RWPE1 (cell line): ENCODE data around the gene SULT1C3.

ENCODE experiments used
- CTCF ChIA-PET: fragments of 350-600 bp; sonication (Branson Sonifier 250); formaldehyde crosslinking; extraction: SDS; loops from one replicate; lab custom pipeline; 2021; lab: Yijun Ruan, JAX
- POLR2A ChIA-PET: fragments of 400-600 bp; formaldehyde crosslinking; extraction: SDS; loops from one replicate; lab custom pipeline; 2020; ENCODE audit warnings: antibody characterized with exemption; ENCODE audit not compliant: low non-redundant PET; lab: Yijun Ruan, JAX
- DNase-seq: peaks from one replicate; pipeline ENCODE4 v3.0.0; 2012; ENCODE audit warnings: low spot score
- H3K27ac ChIP-seq: fragments of 450-650 bp; 2 replicates; pipeline ENCODE4 v1.5.1; 2017
- TF ChIP-seq, protein P1 (sequence below): fragments of 450-650 bp; conservative IDR thresholded peaks from 2 replicates; pipeline ENCODE4 v1.5.1; 2017; ENCODE audit warnings: low read depth, mild to moderate bottlenecking

The SULT1C3 gene

DNA sequence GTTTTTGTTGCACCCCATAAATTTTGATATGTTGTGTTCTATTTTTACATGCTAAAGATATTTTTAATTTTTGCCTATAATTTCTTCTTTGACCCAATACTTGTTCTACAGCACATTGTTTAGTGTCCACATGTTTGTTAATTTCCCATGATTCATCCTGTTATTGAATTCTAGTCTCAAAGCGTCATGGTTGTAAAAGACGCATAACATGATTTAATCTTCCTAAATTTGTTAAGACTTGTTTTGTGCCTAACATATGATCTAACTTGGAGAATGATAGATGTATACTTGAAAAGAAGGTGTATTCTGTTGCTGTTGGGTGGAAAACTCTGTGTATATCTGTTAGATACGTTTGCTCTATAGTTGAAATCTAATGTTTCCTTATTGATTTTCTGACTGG, 27.1 kb upstream of the SULT1C3 start:
- POLR2A ChIA-PET, result no interaction called here

DNA sequence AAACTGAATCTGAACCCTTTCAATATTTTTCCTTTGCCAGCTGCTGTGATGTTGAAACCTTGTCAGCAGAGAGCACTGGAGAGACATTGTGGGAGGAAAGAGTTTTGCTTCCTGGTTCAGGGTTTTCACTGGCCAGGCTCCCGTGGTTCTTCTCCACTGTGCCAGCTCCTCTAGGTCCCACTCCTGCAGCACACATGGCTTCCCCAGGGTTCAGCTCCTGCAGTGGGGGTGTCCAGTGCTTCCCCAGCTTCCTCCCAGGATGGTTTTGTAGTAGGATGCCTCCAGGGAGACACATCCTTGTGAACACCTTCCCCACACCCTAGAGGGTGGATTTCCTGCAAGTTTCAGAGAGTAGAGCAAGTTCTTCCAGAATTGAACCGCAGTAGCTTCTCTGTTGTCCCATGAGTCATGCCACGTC, 24.0 kb upstream of the SULT1C3 start:
- CTCF ChIA-PET, result interaction anchor here (0.8 to 1.0 kb wide), 2 partner anchors 19 to 129 kb away, joined by 3 to 5 read pairs; no protein-coding TSS in a partner anchor
- no peak overlapping the region for H3K27ac ChIP-seq
- POLR2A ChIA-PET, result no interaction called here
- DNase-seq, result no peak
- TF ChIP-seq, protein P1, sequence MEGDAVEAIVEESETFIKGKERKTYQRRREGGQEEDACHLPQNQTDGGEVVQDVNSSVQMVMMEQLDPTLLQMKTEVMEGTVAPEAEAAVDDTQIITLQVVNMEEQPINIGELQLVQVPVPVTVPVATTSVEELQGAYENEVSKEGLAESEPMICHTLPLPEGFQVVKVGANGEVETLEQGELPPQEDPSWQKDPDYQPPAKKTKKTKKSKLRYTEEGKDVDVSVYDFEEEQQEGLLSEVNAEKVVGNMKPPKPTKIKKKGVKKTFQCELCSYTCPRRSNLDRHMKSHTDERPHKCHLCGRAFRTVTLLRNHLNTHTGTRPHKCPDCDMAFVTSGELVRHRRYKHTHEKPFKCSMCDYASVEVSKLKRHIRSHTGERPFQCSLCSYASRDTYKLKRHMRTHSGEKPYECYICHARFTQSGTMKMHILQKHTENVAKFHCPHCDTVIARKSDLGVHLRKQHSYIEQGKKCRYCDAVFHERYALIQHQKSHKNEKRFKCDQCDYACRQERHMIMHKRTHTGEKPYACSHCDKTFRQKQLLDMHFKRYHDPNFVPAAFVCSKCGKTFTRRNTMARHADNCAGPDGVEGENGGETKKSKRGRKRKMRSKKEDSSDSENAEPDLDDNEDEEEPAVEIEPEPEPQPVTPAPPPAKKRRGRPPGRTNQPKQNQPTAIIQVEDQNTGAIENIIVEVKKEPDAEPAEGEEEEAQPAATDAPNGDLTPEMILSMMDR, result peak; percentile 26

More for the DNA sequence above, 27.1 kb upstream of the SULT1C3 start:
- no peak overlapping the region for H3K27ac ChIP-seq
- TF ChIP-seq, protein P1, result no peak
- CTCF ChIA-PET, result no interaction called here
- DNase-seq, result no peak

DNA sequence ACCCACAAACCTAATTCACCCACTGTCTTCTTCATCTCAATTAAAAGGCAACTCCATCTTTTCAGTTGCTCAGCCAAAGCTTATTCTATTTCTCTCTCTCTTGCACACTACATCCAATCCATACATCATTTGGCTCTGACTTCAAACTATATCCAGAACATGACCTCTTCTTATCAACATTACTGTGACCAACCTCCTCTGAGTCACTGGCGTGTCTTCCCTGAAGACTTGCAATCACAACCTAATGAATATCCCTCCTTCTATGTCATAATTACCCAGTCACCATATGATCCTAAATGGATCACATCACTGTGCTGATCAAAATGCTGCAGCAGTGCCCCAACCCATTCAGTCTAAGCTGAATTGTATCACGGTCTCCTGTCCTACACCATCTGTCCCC, 22.6 kb upstream of the SULT1C3 start:
- no peak overlapping the region for H3K27ac ChIP-seq
- ChIA-PET POLR2A (no interaction called here), CTCF (no interaction called here)
- TF ChIP-seq, protein P1, result no peak
- DNase-seq, result no peak

DNA sequence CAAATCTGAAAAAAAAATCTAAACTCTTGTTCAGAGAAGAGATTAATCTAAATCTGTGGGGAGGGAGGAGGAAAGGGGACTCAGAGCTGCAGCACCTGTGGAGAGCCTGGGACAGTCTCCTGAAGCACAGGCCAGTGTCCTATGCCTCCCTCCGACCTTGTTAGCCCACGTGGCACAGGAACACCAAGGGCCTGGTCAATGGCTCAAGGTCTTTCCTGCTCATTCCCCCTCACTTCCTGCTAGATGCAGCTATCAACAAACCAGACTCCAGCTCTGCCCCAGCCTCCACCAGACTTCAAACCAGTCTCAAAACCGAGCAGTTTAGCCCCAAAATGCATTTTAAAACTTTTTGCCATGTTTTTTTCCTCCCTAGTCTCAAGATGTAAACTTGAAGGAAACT, 20.1 kb upstream of the SULT1C3 start:
- no peak overlapping the region for H3K27ac ChIP-seq
- TF ChIP-seq, protein P1, result no peak
- ChIA-PET POLR2A (interaction anchor here (0.5 kb wide), 1 partner anchor 506 kb away, joined by 3 read pairs; no protein-coding TSS in a partner anchor), CTCF (no interaction called here)
- no peak for DNase-seq

DNA sequence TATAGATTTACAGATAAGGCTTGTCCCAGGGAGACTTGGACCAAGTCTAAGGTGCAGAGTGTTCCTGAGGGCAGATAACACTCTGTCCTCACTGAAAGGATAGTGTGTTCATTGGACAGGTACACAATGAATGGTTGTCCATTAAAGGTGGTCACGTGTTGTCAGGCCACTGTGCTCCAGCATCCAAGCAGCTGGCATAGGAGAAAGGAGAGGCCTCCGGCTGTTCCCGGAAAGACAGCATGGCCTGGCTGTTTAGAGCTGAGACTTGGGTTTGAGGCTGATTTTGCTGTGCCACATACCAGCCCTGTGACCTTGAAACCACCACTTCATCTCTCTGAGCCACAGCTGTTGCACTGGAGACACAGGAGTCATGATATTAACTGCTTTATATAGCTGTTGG, 19.6 kb upstream of the SULT1C3 start:
- POLR2A ChIA-PET, result interaction anchor here (0.5 kb wide), 1 partner anchor 505 kb away, joined by 3 read pairs; no protein-coding TSS in a partner anchor
- DNase-seq, result no peak
- TF ChIP-seq, protein P1, result no peak
- CTCF ChIA-PET, result no interaction called here
- H3K27ac ChIP-seq, result no peak overlapping the region

DNA sequence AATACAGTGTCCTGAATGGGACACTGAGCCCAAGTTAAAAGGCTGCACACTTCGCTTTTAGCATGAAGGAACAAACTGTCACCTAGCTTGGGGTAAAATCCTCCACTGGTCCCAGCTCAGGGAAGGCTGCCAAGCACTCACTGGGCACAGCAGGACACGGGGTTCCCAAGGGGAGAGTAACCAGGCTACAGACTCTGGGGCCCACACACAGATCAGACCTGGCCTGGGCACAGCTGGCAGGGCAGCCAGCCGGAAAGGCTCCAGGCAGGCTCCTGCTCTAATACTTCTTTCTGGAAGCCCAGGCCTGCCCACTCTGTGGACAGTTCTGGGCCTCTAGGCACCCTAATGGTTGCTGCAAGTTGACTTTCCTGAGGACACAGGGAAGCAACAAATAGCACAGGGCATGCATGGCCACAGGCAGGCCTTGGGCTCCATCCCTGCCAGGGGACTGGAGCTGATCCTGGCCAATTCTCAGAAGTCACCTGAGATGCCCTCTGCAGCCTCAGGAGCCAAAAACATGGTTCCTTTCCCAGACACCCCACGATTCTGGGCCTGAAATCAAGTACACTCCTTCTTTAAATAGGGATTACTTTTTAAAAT, 18.7 kb upstream of the SULT1C3 start:
- TF ChIP-seq, protein P1, result no peak
- CTCF ChIA-PET, result no interaction called here
- POLR2A ChIA-PET, result no interaction called here
- no peak for DNase-seq
- no peak overlapping the region for H3K27ac ChIP-seq
